ENCODE data around the gene PLCH2. TPM values are rescaled to one million over a fixed set of nuclear protein-coding genes. Genes with fewer than 3 reads are reported as not detected.

PLCH2 gene
- total RNA-seq, 3 donors from 2014 or later: 0.58 to 1.3 (median 0.81) TPM

DNA sequence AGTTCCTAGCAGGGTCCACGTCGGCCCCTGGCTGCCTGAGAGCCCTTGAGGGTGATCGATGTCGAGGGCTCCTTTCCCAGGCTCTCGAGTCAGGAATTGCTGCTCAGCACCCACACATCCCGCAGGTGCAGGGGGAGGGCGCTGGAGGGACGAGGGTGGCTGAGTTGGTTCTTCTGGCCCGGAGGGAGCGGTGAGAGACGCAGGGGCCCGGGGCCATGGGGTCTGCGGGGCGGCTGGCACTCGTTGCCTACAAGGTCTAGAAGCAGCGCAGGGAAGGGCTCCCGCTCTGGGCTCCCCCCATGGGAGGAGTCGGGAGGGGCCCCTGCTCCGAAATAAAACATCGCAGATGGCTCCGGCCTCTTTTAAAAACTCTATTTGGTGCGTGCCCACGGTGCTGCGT is 32.1 kb downstream of the PLCH2 start:
- no peaks in the 10 kb centered on the region for H3K9me3 Mint-ChIP-seq
- ATAC-seq (no peak), DNase-seq (no peak)
- peaks cover 9% of the 10 kb centered on the region for H3K36me3 Mint-ChIP-seq (ENCODE audit: insufficient read depth)
- H3K4me1 Mint-ChIP-seq (ENCODE audit: low read depth): no peaks in the 10 kb centered on the region
- H3K27me3 Mint-ChIP-seq (ENCODE audit: low read depth): no peaks in the 10 kb centered on the region
- no peak overlapping the region for H3K4me3 Mint-ChIP-seq

DNA sequence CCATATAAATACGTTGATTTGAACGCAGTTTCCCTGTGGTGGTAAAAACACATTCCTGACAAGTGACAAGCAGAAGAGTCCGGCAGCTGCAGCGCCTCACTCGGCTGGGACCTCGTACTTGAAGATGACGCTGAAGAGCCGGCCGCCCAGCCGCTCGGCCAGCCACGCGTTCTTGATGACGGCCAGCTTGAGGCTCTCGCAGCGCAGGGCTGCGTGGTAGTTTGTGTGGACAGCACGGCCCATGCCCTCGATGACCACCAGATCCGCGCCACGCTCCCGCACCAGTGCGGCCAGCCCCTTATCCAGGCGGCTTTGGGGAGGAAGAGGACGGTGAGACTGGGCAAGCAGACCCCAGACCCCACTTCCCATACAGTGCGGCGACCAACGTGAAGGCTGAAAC is 32.7 kb downstream of the PLCH2 start:
- H3K9me3 Mint-ChIP-seq: no peaks in the 10 kb centered on the region
- H3K4me1 Mint-ChIP-seq (ENCODE audit: low read depth): no peaks in the 10 kb centered on the region
- H3K36me3 Mint-ChIP-seq (ENCODE audit: insufficient read depth): peaks cover 9% of the 10 kb centered on the region
- DNase-seq: no peak
- no peaks in the 10 kb centered on the region for H3K27me3 Mint-ChIP-seq (ENCODE audit: low read depth)
- no peak overlapping the region for H3K4me3 Mint-ChIP-seq
- ATAC-seq: no peak

DNA sequence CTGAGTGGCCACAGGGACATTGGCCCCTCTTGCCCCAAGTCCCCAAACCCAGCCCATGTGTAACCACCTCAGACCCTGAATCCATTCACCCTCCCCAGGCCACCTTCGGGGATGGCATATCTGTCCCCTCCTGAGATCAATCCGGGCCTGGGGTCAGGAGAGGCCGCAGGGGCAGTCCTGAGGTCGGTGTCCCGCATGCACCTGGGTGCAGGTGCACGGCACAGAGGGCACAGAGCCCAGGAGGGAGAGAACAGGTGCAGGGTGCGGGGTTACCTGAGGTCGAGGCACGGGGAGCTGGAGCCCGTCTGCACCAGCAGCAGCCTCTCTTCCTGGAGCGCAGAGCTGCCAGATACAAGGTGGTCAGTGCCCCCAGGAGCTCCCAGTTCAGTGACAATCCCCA is 33.5 kb downstream of the PLCH2 start:
- peaks cover 9% of the 10 kb centered on the region for H3K36me3 Mint-ChIP-seq (ENCODE audit: insufficient read depth)
- H3K9me3 Mint-ChIP-seq: no peaks in the 10 kb centered on the region
- no peaks in the 10 kb centered on the region for H3K27me3 Mint-ChIP-seq (ENCODE audit: low read depth)
- H3K4me3 Mint-ChIP-seq: no peak overlapping the region
- no peaks in the 10 kb centered on the region for H3K4me1 Mint-ChIP-seq (ENCODE audit: low read depth)
- ATAC-seq (no peak), DNase-seq (no peak)

DNA sequence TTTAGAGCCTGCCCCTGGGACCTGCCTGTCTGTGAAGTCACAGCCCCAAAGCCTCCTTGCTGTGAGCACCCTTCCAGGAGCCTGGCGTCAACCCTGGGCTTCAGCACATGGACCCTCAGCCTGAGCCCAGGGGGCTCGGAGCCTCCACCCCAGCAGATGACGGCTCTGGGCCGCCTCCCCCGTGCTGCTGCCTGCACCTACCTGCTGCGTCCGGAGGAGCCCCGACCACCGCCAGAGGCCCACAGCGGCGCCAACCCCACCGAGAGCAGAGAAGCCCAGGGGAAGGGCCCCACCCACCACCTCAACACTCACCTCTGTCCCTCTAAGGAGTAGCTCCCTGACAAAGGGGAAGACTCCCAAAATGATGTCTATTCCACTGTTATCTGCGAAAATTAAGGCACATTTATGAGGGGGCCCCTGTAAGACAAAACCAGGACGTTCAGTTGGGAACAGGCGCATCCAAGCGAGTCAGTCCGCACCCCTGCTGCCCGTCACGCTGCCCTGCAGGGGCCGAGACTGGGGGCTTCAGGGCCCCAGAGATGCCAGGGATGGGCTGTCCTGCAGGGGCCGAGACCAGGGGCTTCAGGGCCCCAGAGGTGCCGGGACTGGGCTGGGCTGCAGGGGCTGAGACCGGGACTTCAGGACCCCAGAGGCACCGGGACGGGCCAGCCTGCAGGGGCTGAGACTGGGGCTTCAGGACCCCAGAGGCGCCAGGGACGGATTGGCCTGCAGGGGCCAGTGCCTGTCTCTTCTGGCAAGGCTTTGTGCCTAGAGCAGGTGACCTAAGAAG is 34.5 kb downstream of the PLCH2 start:
- Mint-ChIP-seq H3K27me3 (ENCODE audit: low read depth) (no peaks in the 10 kb centered on the region), H3K36me3 (ENCODE audit: insufficient read depth) (peaks cover 9% of the 10 kb centered on the region), H3K4me1 (ENCODE audit: low read depth) (no peaks in the 10 kb centered on the region), H3K4me3 (no peak overlapping the region), H3K9me3 (no peaks in the 10 kb centered on the region)
- DNase-seq (no peak), ATAC-seq (no peak)

DNA sequence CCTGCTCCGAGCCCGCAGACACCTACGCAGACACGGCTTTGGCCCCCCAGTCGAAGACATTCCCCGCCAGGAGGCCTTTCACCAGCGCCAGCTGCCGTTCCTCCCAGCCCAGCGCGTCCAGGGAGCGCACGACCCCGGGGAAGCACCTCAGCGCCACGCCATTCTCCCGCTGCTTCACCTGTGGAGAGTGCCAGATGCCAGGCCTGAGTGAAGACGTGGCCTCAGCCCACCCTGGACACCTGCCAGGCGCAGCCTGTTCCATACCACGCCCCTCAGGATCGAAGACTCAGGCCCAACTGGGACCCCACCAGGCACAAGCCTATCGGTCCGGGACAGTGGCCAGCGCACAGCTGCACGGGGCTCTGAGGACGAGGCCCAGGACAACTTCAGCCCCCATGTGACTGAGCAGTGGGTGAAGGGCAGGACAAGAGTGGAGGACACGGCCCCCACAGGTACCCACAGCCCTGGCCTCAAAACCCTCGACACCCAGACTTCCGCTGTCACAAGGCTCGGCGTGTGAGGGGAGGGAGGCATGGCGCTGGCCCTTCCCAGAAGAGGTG is 36.9 kb downstream of the PLCH2 start:
- no peak overlapping the region for H3K4me3 Mint-ChIP-seq
- DNase-seq (no peak), ATAC-seq (no peak)
- H3K27me3 Mint-ChIP-seq (ENCODE audit: low read depth): no peaks in the 10 kb centered on the region
- no peaks in the 10 kb centered on the region for H3K9me3 Mint-ChIP-seq
- peaks cover 11% of the 10 kb centered on the region for H3K36me3 Mint-ChIP-seq (ENCODE audit: insufficient read depth)
- no peaks in the 10 kb centered on the region for H3K4me1 Mint-ChIP-seq (ENCODE audit: low read depth)

DNA sequence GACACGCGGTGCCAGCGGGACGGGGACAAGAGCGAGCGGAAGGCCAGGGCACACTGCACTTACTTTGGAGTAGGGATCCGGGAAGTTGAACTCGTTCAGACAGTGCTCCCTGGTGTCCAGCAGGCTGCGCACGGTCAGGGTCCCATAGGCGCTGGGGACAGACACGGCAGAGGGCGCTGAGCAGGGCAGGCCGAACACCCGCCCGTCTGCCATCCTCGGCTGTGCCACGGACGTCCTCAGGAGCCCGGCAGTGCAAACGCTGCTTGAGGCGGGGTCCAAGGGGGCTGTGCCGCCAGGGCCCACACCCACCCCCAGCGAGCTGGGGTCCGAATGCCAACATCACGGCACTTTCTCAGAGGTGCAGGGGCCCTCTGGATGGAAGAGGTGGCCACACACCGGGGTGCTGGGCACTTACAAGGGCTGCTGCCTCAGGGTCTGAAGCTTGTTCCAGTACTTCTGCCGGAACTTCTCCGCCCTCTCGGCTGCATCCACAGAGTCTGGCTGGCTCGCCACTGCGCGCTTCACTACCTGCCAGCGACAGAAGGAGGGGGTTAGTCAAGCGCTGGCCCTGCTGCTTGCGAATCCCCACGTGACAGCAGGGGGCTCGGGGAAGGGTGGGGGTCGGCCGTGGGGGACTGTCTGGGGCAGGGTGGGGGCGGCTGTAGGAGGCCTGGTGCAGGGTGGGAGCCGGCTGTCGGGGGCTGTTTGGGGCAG is 38.0 kb downstream of the PLCH2 start:
- no peak for DNase-seq
- H3K4me3 Mint-ChIP-seq: no peak overlapping the region
- no peaks in the 10 kb centered on the region for H3K4me1 Mint-ChIP-seq (ENCODE audit: low read depth)
- H3K36me3 Mint-ChIP-seq (ENCODE audit: insufficient read depth): peaks cover 9% of the 10 kb centered on the region
- H3K27me3 Mint-ChIP-seq (ENCODE audit: low read depth): no peaks in the 10 kb centered on the region
- no peak for ATAC-seq
- H3K9me3 Mint-ChIP-seq: no peaks in the 10 kb centered on the region

DNA sequence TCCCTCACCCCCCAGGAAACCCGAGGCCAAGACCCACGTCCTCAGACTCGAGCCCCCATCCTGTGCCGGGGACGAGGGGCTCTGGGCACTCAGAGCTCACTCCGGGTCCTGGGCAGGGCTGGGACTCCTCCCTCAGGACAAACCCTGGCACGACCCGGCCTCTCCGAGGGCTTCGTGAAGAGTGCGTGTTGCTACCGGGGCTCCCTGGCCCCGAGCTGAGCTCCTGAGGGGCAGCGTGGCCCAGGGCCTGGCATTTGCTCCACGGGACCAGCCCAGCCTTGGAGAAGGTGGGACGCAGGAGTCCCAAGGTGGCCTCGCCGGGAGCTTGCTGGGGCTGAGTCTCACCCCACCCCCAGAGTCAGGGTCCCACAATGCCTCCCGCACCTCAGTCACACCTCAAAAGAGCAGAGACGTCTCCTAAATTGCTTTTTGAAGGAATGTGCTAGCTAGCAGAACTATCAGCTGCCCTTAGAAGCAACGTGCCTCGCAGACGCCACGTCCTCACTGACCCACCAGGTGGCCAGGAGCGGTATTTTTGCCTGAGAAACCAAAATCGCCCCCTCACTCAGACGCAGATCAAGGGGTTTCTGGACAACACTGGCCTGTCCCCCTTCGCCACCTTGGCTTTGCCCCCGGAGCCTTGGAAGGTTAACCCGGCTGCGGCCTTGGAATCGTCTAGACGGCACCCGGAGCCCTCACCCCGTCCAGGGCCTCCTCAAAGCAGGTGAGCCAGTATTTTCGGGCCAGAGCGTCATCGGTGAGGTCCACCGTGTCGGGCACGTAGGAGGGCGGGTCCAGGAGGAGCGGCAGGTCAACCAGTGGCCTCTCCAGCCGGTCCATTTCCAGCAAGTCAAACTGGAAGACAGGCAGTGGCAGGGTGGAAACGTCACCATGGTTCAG is 39.0 kb downstream of the PLCH2 start:
- H3K4me3 Mint-ChIP-seq: no peak overlapping the region
- no peak for ATAC-seq
- H3K4me1 Mint-ChIP-seq (ENCODE audit: low read depth): no peaks in the 10 kb centered on the region
- no peaks in the 10 kb centered on the region for H3K9me3 Mint-ChIP-seq
- H3K36me3 Mint-ChIP-seq (ENCODE audit: insufficient read depth): peaks cover 9% of the 10 kb centered on the region
- no peaks in the 10 kb centered on the region for H3K27me3 Mint-ChIP-seq (ENCODE audit: low read depth)
- DNase-seq: no peak

DNA sequence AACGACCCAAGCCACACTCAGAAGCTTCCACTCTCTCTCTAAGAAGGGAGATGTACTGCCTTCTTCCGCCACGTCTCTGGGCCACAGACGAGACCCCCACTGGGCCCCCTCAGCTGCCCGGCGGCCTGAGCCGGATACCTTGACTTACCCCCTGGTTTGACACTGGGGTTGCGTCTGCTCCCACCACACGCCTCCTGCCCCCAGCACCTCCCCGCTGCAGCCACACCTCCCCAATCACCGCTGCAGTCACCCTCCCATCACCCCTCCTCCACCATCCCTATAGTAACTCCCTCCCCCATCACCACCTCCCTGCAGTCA is 39.6 kb downstream of the PLCH2 start:
- DNase-seq (no peak), ATAC-seq (no peak)
- Mint-ChIP-seq H3K4me3 (no peak overlapping the region), H3K27me3 (ENCODE audit: low read depth) (no peaks in the 10 kb centered on the region), H3K9me3 (no peaks in the 10 kb centered on the region), H3K4me1 (ENCODE audit: low read depth) (no peaks in the 10 kb centered on the region), H3K36me3 (ENCODE audit: insufficient read depth) (peaks cover 12% of the 10 kb centered on the region)

DNA sequence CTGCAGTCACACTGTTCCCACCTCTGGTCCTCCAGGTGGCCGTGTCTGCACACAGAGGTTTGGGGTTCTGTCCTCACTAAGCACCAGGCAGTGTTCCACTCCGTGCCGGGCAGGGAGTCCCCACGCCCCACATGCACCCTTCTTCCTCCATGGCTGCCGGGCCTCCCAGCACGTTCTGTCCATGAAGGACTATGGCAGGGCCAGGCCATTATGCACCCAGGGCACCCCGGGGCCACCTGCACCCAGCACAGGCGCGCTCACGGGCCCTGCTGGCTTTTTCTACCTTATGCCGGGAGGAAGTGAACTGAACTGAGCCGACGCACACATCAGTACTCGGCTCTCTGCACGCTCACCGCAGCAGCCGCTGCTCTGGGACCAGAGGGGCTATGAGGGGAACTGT is 40.0 kb downstream of the PLCH2 start:
- no peaks in the 10 kb centered on the region for H3K9me3 Mint-ChIP-seq
- H3K4me1 Mint-ChIP-seq (ENCODE audit: low read depth): no peaks in the 10 kb centered on the region
- H3K36me3 Mint-ChIP-seq (ENCODE audit: insufficient read depth): peaks cover 16% of the 10 kb centered on the region
- H3K4me3 Mint-ChIP-seq: no peak overlapping the region
- DNase-seq (no peak), ATAC-seq (no peak)
- H3K27me3 Mint-ChIP-seq (ENCODE audit: low read depth): no peaks in the 10 kb centered on the region

DNA sequence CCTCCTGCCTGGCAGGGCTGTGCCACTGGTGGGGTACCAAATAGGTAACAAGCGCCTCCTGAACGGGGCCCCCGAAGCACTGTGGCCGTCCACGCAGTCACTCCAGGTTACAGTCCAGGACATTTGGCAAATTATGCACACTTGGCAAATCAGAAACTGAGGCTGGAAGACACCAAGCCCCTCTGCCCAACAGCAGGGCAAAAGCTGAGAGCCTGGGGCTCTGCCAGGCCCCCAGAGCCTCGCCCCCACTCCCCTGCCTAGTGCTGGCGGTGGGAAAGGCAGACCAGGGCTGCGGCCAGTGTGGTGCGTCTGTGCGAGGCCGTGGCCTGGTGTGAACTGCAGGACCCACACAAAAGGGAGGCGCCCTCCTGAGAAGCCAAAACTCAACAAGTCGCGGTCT is 40.9 kb downstream of the PLCH2 start:
- H3K4me3 Mint-ChIP-seq: no peak overlapping the region
- H3K9me3 Mint-ChIP-seq: no peaks in the 10 kb centered on the region
- H3K27me3 Mint-ChIP-seq (ENCODE audit: low read depth): no peaks in the 10 kb centered on the region
- H3K36me3 Mint-ChIP-seq (ENCODE audit: insufficient read depth): peaks cover 11% of the 10 kb centered on the region
- H3K4me1 Mint-ChIP-seq (ENCODE audit: low read depth): no peaks in the 10 kb centered on the region
- DNase-seq: no peak
- ATAC-seq: no peak

DNA sequence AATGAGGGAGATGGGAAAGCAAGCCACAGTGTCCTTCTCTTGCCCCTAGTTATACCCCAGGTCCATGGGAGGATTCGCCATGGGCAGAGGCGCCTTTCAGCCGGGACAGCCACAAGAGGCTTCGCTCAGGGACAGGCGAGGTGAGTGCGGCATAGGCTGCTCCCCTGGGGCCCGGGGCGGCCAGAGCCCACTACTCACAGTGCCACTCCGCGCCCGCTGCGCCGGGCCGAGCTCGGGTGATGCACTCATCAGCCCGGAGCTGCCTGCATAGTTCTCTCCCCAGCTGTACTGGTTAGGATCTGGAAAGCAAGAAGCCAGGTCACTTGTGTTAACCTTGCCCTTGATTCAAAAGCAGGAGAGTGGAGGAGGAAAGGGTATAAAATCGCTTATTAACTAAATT is 41.9 kb downstream of the PLCH2 start:
- H3K4me3 Mint-ChIP-seq: no peak overlapping the region
- no peak for ATAC-seq

DNA sequence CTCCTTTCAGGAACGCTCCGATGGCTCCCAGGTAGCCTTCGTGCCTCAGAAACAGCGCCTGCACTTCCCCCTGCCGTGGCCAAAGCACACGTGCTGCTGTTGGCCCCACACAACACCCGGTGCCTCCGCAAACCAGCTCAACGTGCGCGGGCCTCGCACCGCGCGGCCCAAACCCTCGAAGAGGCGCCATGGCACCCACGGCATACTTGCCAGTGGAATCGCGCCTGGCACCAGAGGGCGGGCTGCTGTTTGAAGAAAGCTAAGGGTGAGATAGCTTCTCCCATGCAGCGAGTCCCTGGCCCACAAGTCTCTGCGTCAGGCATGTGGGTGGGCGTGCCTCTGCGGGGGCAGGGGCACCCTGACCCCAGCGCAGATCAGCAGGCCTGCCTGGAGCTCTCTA is 42.4 kb downstream of the PLCH2 start:
- DNase-seq (no peak), ATAC-seq (no peak)
- no peak overlapping the region for H3K4me3 Mint-ChIP-seq
- peaks cover 12% of the 10 kb centered on the region for H3K4me1 Mint-ChIP-seq (ENCODE audit: low read depth)
- H3K27me3 Mint-ChIP-seq (ENCODE audit: low read depth): no peaks in the 10 kb centered on the region
- peaks cover 14% of the 10 kb centered on the region for H3K36me3 Mint-ChIP-seq (ENCODE audit: insufficient read depth)
- no peaks in the 10 kb centered on the region for H3K9me3 Mint-ChIP-seq

More for the DNA sequence above, 41.9 kb downstream of the PLCH2 start:
- no peak for DNase-seq
- Mint-ChIP-seq H3K4me1 (ENCODE audit: low read depth) (peaks cover 6% of the 10 kb centered on the region), H3K36me3 (ENCODE audit: insufficient read depth) (peaks cover 14% of the 10 kb centered on the region), H3K27me3 (ENCODE audit: low read depth) (no peaks in the 10 kb centered on the region), H3K9me3 (no peaks in the 10 kb centered on the region)

DNA sequence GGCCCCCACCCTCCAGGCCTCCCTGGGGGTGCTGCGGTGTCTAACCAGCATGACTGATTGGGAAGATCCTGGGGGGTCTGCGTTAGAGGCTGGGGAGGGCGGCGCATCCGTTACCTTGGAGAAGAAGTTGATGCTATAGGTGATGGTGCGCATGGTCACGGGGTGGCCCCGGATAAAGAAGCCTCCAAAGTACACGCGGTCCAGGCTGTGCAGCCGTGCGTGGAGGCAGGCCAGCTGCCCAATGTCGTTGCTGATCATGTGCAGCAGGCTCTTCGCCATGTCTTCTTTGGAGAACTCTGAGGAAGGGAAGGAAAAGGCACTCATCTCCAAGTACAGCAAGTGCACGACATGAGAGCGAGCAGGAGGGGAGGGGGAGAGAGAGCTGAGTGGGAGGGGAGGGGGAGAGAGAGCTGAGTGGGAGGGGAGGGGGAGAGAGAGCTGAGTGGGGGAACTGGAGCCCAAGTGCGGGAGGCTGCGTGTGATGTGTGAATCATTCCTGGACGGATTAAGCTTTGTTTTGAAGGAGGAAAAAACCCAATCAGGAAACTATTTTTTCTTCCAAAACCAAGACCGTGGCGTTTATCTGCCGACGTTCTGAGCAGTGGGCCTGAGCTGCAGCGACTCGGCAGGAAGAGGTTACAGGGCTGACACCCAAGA is 43.1 kb downstream of the PLCH2 start:
- ATAC-seq: no peak
- no peak overlapping the region for H3K4me3 Mint-ChIP-seq
- H3K36me3 Mint-ChIP-seq (ENCODE audit: insufficient read depth): peaks cover 14% of the 10 kb centered on the region
- no peaks in the 10 kb centered on the region for H3K9me3 Mint-ChIP-seq
- DNase-seq: no peak
- H3K4me1 Mint-ChIP-seq (ENCODE audit: low read depth): peaks cover 17% of the 10 kb centered on the region
- H3K27me3 Mint-ChIP-seq (ENCODE audit: low read depth): no peaks in the 10 kb centered on the region

DNA sequence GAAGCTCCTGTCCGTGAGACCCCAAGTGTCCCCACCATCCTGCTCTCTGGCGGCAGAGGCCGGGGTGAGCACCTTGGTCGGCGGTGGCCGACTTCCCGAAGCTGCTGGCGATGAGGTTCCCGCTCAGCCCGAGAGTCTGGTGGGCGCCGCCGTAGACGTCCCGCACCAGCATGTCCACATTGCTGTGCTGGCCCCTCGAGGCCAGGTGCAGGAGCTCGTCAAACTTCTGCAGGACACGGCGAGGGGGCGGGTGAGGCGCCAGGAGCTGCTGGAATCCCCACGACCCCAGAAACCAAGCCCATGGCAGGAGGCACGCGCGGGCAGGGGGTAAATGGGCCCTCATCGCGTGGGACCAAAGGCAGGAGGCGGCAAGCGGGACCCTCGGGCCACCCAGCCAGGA is 43.6 kb downstream of the PLCH2 start:
- H3K27me3 Mint-ChIP-seq (ENCODE audit: low read depth): no peaks in the 10 kb centered on the region
- H3K4me3 Mint-ChIP-seq: no peak overlapping the region
- H3K4me1 Mint-ChIP-seq (ENCODE audit: low read depth): peaks cover 23% of the 10 kb centered on the region
- no peaks in the 10 kb centered on the region for H3K9me3 Mint-ChIP-seq
- no peak for DNase-seq
- peaks cover 14% of the 10 kb centered on the region for H3K36me3 Mint-ChIP-seq (ENCODE audit: insufficient read depth)
- ATAC-seq: no peak
